ENCODE results near the gene HLA-DOA.

Gene HLA-DOA

DNA sequence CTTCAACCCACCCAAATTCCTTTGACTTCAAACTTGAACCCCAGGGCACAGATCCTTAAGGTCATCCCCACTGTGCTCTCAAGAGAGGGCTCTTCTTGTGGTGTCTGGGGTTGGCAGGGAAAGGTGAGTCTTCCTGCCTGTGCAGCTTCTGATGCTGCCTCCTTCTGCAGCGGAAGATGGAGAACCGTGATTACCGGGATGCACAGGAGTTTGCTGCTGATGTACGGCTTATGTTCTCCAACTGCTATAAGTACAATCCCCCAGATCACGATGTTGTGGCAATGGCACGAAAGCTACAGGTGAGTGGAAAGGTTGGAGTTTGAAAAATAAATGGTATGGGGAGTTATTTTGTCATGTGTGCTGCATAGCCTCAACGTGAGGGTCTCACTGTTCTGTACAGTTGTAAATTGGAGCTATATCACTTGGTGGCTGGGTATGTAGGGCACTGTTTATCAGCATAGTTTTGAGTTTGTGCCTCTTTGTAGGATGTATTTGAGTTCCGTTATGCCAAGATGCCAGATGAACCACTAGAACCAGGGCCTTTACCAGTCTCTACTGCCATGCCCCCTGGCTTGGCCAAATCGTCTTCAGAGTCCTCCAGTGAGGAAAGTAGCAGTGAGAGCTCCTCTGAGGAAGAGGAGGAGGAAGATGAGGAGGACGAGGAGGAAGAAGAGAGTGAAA lies 32.0 kb downstream of the HLA-DOA start:
- DNase-seq: no peak

DNA sequence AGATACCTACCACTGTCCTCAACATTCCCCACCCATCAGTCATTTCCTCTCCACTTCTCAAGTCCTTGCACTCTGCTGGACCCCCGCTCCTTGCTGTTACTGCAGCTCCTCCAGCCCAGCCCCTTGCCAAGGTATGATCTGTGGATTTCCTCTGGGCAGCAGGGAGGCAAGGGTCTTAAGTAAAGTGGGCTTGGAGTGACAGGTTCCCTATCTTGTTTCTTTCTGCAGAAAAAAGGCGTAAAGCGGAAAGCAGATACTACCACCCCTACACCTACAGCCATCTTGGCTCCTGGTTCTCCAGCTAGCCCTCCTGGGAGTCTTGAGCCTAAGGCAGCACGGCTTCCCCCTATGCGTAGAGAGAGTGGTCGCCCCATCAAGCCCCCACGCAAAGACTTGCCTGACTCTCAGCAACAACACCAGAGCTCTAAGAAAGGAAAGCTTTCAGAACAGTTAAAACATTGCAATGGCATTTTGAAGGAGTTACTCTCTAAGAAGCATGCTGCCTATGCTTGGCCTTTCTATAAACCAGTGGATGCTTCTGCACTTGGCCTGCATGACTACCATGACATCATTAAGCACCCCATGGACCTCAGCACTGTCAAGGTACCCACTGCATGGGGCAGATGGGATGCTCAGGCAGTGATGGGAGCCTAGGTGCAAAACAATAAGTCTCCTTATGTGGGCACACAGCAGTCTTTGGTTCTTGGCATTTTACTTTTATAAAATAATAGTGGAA lies 32.9 kb downstream of the HLA-DOA start:
- no peak for DNase-seq

- no peak for DNase-seq
These were observed 33.5 kb downstream of the HLA-DOA start for GRCh38 chr6:32975886-32976285.

DNA sequence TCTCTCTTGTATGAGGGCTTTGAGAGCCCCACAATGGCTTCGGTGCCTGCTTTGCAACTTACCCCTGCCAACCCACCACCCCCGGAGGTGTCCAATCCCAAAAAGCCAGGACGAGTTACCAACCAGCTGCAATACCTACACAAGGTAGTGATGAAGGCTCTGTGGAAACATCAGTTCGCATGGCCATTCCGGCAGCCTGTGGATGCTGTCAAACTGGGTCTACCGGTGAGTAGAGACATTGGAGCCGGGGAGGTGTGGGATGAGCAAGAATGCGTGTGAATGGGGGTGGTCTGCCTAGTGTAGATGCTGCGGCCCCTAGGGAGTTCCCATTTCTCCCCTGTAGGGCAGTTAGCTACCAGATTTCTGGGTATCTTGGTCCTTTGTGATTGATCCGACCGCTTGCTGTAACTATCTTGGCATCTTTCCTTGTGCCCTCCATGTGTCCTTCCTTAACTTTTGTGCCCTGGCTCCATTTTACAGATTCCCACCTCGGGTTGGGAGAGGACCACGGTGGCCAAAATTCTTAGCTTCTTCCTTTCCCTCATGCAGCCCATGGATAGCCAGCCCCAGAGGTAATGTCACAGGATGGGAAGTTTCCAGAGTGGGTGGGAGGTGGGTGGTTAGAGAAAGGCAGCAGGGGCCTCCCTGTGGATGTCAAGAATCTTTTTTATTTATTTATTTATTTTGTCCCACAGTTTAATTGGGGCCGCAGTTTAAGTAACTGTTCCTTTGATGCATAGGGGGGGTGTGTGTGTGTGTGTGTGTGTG lies 34.7 kb downstream of the HLA-DOA start:
- no peak for DNase-seq

DNA sequence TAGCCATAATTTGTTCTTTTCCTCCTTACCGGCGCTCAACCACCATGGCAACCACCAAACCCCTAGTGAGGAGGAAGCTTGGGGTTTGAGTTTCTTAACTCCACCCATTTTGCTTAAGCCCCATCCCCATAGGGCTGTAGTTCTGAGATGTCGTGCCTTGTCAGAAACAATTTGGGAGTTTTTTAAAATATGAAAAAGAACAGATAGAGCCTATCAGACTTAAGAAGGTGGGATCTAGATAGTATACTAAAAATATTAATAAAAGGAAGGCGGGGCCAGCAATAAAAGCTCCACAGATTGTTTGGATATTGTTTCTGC lies 35.4 kb downstream of the HLA-DOA start:
- DNase-seq: no peak

- DNase-seq: no peak
These were observed 36.0 kb downstream of the HLA-DOA start for GRCh38 chr6:32973144-32974015.

GRCh38 chr6:32972353-32973143 lies 36.8 kb downstream of the HLA-DOA start:
- DNase-seq: no peak

DNA sequence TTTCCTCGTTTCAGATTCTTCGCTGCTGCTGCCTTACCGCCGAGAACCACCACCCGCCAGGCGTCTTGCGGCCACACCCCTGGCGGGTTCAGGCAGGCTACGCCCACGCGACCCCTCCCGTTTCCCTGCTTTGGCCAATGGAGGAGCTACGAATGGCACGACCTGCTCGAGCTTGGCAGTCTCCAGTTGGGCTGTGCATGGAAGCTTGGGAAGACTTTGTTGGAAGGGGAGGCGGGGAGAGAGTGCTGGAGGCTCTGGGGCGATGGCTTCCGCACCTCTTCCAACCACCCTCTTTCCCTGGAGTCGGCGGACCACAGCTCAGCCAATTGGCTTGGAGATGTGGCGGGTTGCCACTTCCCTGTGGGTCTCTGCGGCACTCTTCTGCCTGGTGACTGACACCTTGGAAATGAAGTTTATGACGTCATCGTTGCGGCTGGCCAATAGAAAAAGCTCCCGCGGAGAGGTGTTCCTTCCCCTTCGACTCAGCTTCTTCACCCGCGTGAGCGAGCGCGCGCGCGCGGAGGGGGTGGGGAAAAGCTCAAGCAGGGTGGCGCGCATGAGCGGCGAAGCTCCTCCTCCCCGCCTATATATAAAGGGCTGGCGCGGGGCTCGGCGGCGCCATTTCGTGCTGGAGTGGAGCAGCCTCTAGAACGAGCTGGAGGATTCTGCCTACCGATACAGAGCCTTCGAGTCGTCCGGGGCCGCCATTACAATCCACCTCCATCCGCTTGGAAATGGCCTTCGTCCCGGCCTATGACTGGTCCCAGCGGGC lies 37.6 kb downstream of the HLA-DOA start:
- peak; percentile 99 for DNase-seq

- no peak for DNase-seq
These were observed 38.2 kb downstream of the HLA-DOA start for GRCh38 chr6:32971242-32971580.

- no peak for DNase-seq
These were observed 38.8 kb downstream of the HLA-DOA start for GRCh38 chr6:32970413-32971241.

DNA sequence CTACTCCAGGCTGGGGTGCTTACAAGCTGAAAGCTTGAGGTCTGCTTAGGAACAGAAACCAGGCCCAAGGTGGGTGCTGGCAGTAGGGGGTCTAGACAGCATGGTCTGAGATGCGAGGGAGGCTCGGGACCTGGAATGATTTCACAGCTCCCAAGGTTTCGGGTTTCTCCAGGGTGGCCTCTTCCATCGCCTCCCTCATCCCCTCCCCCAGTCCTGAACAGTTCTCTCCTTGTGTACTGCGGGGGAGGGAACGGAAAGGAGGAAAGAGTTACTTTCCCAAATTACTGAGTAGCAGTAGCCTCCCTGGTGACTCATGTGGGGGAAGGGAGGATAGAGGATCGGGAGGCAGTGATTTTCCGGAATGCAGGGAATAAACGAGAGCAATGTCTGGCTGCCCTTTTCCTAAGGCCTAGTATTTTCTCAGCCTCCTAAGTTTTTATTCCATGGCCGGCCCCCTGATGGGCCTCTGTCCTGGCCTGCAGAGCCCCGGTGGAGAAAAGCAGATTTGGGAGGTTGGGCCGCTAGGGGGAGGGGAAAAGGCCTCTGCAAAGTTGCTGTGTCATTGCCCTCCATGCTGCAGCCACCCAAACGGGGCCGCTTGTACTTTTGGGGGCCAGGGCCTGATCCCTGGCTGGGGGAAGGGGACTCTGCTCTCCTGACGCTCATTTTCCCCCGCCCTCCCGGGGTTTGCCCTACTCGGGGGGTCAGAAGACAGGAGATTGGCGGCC lies 39.5 kb downstream of the HLA-DOA start:
- DNase-seq: peak; percentile 40

DNA sequence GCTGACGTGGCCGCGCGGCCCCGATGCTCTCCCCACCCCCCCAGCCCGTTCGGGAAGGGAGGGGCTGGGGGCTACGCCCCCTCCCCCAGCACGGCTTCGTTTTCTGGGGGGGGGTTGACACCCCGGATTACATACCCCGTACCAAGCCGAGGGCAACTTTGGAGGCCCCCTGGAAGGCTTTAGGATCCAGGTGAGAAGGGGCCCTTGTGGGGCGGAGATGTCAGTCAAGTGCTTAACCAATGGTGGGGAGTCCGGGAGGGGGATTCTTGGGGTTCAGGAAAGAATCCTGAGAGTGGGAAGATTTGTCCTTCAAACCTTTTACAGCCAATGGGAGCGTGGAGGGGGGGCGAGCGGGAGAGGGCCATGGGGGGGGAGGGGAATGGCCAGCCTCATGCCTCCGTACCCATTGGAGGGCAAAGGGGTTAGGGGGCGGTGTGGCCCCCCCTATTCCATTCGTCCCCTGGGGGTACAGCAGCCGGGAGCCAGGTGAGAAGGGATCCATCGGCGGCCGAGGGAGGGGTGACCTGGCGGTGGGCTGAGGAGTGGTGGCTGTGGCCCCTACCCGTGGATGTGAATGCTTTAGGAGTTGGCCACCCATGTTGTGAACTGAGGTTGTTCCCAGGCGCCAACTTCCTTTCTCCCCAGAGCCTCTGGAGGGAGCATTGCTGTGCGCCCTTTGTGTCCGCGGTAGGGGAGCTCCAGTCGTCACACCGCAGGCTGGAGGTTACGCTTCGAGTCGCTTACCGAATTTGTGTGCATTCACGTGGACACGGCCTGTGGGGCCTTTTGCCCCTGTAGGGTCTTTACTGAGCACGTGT lies 40.3 kb downstream of the HLA-DOA start:
- DNase-seq: no peak

DNA sequence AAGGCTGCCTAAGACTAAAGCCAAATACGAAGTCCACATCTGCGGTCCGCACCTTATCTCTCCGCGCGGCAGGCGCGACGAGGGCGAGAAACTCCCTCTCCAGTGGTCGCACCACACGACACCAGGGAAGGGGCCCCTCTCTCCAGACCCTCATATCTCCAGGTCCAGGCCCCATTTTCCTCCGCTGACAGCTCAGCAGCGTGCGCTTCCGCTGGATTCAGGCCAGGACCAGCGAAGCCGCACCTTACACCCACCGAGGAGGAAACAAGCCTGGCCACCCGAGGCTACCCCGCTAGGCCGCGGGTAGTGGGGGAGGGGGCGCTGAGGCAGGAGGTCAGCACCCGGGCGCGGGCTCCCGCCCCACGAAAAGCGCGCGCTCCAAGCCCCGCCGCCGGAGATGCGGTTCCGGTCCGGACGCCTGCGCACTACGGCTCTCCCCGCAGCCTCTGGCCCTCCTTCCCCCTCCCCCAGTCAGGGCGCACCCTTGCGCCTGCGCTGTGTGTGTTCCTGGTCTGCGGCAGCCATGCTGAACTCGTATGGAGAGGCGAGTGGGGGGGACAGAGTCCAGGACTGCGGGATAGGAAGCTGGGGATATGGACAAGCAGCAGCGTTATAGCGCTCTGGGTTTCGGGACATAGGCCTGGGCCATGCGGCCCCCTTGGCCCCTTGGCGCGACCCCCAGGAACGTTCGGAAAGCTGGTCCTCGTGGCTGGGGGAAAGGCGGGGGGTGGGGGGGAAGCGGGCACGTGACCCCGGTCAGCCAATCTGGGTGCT lies 41.1 kb downstream of the HLA-DOA start, which contains the start of gene BRD2:
Gene BRD2, plus strand, starts transcription at position 502 of the 774 bp plus-strand sequence. CDS start 4,305 bp downstream, outside the sequence.
- DNase-seq: peak; percentile 67

- peak; percentile 66 for DNase-seq
These were observed 42.0 kb downstream of the HLA-DOA start for GRCh38 chr6:32967151-32968091.

DNA sequence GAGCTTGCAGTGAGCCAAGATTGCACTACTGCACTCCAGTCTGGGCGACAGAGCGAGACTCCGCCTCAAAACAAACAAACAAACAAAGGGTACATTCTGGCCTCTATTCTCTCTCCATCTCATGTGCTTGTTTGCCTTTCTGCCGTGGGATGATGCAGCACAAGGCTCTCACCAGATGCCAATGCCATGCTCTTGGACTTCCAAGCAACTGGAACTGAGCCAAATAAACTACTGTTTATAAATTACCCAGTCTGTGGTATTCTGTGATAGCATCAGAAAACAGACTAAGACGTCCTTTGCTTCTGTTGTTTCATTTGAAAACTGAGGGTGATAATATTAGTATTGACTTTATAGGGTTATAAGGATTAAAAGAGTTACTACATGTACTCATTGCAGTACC lies 44.6 kb downstream of the HLA-DOA start:
- DNase-seq: no peak

- no peak for DNase-seq
These were observed 45.5 kb downstream of the HLA-DOA start for GRCh38 chr6:32963866-32964265.

Data from NCI-H524 treated with DMSO at 0.1 percent for 48 hours (cell line).